GM12892 (cell line): ENCODE results near the gene GRIN2C.

Experiments used
- POLR2A ChIP-seq: IDR thresholded peaks from 2 replicates; pipeline ENCODE4 v1.6.1; 2011; ENCODE audit warnings: low read depth, low read length, control low read depth
- POLR2AphosphoS5 ChIP-seq: IDR thresholded peaks from 2 replicates; pipeline ENCODE4 v1.6.1; 2011; ENCODE audit warnings: low read depth, low read length, control low read depth
- TAF1 ChIP-seq: IDR thresholded peaks from 2 replicates; pipeline ENCODE4 v1.6.1; 2011; ENCODE audit warnings: low read depth, mild to moderate bottlenecking, control low read depth, low read length, borderline replicate concordance

DNA sequence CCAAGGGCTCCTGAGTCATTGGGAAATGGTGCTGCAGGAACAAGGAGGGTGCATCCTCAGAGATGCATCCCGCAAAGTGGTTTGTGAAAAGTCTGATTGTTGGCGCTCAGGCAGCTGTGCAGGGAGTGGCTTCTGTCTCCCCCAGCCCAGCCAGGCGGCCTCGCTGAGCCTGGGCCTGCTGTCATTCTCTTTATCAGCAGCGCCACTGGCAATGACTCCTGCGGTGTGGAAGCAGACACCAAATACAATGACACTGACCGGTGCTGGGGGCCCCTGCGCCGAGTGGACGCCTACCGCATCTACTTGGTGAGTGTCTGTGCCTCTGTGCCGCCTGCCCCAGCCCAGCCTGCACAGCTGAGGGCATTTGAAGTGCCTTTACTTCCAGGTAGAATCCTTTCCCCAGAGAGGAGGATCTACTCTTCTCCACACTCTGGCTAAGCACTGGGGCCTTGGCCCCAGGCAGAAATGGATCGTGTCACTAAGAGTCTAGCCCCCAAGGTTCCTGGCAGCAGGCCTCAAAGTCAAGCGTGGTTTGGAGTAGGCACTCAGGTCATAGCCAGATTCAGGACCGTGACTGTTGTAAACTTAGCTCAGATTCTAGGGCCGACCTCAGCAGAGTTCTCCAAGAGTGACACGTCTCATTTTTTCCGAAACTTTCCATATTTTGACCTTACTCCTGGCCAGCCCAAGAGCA, 64.2 kb downstream of the GRIN2C start:
- TF ChIP-seq POLR2AphosphoS5 (no peak), POLR2A (no peak), TAF1 (no peak)
